Stimulated activated CD4-positive, alpha-beta T cell treated with anti-CD3 and anti-CD28 coated beads, Interleukin-1b, Interleukin-23, amount 100 ng/mL, for 4 hours (primary cell): ENCODE results near the gene UBE2K.
"Not testable (repeated sequence)": the region's sequence is repeated elsewhere in the genome, so short reads cannot be mapped to it uniquely, and the experiment has no call there.

ENCODE experiments used
- DNase-seq, 2 donors: peaks; one replicate each; pipeline ENCODE4 v3.0.0-alpha.2; 2020; ENCODE audit warnings: low read depth in 2 of 2

Gene UBE2K

GRCh38 chr4:39730072-39730471, 32.1 kb downstream of the UBE2K start:
- DNase-seq: no peak

GRCh38 chr4:39731908-39732307, 34.0 kb downstream of the UBE2K start:
- no peak for DNase-seq

DNA sequence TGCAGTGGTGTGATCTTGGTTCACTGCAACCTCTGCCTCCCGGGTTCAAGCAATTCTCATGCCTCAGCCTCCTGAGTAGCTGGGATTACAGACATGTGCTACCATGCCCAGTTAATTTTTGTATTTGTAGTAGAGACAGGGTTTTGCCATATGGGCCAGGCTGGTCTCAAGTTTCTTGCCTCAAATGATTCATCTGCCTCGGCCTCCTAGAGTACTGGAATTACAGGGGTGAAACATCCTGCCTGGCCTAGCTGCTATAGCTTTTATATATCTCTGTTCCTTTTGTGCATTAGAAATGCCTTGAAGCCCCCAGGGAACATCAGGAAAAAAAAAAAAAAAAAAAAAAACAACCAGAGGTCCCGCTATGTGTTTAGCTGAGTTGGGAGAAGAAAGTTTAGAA, 34.8 kb downstream of the UBE2K start:
- DNase-seq: no peak

DNA sequence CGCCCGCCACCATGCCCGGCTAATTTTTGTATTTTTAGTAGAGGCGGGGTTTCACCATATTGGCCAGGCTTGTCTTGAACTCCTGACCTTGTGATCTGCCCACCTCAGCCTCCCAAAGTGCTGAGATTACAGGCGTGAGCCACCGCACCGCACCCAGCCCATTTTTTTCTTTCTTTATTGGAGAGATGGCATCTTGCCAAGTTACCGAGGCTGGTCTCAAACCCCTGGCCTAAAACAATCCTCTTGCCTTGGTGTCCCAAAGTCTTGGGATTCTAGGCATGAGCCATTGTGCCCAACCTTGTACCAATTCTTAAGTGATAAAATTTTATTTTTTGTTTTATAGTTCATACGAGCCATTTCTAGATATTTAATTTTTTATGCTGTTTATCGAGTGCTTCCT, 41.7 kb downstream of the UBE2K start:
- not testable (repeated sequence) for DNase-seq

DNA sequence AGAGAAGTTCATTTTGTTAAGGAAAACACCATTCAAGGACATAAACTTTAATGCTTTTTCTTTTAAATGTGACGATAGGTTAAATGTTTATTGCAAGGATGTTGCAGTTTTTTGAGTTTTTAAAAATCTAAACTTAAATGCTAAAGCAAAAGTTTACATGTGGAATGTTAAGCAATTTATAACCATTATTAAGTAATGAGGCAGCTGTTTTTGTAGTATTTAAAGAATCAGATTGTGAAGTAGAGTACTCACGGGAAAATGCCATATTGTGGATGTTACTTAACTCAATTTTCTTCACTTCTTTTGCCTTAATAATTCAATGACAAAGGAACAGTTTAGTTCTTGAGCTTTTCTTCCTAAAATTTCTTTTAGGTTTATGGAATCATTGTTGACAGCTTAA, 43.5 kb downstream of the UBE2K start:
- DNase-seq: no peak

- no peak for DNase-seq
Observed at GRCh38 chr4:39745920-39746319, 48.0 kb downstream of the UBE2K start.

GRCh38 chr4:39750216-39750615, 52.3 kb downstream of the UBE2K start:
- no peak for DNase-seq

DNA sequence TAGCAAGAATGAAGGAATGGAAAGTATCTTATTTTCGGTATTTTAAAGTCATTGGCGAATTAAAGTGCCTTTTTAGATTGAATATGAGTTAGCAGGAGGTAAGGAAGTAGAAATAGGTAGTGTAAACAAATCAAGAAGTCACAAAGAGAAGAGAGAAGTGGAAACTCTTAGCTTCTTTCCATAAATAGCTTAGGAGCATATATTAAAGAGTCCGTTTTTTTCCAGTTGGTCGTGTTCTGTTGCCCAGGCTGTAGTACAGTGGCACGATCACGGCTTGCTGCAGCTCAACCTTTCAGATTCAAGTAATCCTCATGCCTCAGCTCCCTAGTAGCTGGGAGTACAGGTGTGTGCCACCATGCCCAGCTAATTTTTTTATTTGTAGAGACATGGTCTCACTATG, 56.4 kb downstream of the UBE2K start:
- DNase-seq: no peak

GRCh38 chr4:39756159-39756558, 58.2 kb downstream of the UBE2K start:
- DNase-seq: no peak

- no peak for DNase-seq
Observed at GRCh38 chr4:39758176-39758575, 60.2 kb downstream of the UBE2K start.

DNA sequence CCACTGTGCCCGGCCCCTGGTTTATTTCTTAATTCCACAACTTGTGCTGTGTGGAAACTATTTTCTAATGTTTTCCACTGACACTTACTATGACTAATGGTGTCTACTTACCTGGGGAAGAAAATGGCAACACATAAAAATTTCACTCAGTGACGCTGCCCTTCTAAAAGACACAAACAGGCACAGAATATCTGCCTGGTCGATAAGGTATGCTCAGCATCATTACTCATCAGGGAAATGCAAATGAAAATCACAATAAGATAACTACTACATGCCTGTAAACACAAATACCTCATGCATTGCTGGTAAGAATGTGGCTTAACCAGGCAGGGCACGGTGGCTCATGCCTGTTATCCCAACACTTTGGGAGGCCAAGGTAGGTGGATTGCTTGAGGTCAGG, 61.6 kb downstream of the UBE2K start:
- DNase-seq: no peak

DNA sequence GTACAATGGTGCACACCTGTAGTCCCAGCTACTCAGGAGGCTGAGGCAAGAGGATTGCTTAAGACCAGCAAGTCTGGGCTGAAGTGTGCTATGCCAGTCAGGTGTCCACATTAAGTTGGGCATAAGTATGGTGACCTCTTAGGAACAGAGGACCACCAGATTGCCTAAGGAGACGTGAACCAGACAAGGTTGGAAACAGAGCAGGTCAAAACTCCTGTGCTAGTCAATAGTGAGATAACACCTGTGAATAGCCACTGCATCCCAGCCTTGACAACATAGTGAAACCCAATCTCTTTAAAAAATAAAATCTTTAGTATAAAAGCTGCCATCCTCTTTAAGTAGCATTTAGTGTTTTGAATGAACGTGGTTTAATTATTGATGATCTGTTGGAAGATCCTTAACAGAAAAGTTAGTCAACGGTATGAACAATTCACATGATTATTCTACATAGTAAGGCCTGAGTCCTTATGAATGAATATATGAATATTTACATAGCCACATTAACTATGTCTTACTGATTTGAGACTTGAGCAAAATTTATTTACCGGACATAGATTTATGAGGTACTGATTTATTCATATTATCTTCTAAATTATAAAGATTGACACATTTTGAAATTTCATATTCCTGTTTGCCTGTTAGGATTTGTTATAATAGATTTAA, 63.2 kb downstream of the UBE2K start:
- no peak for DNase-seq

DNA sequence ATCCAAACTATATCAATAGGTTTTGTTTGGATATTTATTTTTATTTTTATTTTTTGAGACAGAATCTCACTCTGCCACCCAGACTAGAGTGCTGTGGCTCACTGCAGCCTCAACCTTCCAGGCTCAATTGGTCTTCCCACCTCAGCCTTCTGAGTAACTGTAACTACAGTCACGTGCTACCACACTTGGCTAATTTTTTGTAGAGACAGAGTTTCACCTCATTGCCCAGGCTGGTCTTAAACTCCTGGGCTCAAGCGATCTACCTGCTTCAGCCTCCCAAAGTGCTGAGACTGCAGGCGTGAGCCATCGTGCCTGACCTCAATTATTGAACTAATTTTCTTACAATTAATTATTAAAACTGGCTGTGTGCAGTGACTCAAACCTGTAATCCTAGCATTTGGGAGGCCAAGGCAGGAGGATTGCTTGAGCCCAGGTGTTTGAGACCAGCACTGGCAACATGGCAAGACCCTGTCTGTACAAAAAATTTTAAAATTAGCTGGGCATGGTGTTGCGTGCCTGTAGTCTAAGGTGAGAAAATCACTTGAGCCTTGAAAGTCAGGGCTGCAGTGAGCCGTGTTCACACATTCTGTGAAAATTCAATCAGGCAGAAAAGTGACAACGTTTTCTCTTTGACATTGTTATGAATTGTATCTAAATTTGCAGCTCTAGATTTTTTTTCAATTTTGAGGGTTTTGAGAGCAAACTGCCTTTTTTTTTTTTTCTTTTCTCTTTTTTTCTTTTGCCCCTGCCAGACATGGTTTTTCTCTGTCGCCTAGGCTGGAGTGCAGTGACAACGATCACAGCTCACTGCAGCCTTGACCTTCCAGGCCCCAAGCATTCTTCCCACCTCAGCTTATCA, 66.0 kb downstream of the UBE2K start:
- no peak for DNase-seq

- DNase-seq: no peak
Observed at GRCh38 chr4:39770005-39770404, 72.1 kb downstream of the UBE2K start.

DNA sequence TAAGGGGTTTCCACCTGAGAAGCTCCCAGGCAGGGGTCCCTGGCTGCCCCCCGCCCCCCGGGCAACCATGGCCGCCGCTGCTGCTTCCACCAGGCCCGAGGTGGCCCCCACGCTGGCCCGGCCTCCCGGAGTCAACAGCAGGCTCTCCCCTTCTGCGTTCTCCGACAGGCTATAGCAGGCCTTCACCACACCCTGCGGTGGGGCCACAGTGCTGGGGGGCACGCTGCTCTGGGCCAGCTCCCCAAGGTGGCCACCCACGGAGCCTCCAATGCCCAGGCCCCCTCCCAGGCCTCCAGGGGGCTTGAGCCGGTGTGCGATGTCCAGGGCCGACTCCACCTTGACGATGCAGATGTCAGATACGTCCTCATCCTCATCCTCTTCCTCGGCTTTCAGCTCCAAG, 72.5 kb downstream of the UBE2K start:
- no peak for DNase-seq

DNA sequence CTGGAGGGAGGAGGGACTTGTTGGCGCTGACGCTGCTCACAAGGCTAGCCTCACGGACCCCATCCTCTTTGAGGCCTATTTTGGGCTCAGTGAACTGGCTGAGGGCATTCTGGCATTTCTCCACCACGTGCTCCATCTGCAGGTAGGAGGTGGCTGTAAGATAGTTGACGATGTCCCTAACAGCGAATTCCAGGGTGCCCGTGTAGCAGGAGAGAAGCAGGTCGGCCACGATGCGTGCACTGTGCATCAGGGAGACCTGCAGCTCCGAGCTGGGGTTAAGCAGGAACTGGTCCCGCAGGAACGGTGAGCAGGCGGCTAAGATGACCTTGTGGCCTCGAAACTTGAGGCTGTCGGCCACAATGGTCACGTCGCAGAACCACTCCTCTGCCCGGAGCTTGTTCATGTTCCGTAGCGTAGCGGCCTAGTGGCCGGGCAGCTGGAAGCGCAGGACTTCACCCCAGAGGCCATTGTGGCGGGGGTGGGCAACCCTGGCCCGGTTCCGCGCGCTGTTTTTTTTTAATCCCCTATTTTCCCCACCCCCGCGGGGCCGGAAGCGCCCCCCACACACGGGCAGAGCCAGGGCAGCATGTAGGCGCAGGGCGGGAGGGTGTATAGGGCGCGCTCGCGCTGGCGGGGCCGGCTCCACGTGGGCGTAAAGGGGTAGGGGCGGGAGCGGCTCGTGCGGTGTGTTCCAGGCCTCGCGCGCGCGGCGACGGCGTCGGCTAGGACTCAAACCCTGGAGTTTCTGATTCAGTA, 73.2 kb downstream of the UBE2K start:
- no peak for DNase-seq

GRCh38 chr4:39781988-39782387, 84.1 kb downstream of the UBE2K start:
- not testable (repeated sequence) for DNase-seq

DNA sequence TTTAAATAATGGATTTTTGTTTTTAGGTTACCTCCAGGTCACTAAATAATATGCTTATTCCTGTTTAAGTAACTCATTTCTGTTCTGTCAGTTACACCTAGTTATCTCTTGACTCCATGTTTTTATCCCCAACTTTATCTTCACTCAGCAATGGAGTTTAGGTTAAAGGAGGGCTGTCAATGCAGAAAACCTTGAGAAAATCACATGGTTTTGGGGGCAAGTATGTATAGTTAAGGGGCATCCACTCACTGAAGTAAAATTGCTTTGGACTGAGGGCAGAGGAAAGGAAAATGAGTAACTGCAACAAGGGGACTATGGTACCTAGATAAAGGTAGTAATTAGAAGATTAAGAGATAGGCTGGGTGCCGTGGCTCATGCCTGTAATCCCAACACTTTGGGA, 87.1 kb downstream of the UBE2K start:
- DNase-seq: no peak

- no peak for DNase-seq
Observed at GRCh38 chr4:39786838-39787237, 88.9 kb downstream of the UBE2K start.

DNA sequence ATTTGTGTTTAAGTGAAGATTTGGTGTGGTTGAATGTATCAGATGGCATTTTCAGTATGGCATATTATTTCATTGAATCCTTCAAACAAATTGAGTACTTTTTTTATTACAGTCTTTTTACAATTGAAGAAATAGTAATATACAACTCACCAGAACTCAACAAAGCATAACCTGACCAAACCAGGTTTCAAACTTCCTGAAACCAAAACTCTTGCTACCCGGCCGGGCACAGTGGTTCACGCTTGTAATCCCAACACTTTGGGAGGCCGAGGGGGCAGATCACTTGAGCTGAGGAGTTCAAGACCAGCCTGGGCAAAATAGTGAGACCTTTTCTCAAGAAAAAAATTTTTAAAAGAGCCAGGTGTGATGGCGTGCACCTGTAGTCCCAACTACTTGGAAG, 94.2 kb downstream of the UBE2K start:
- no peak for DNase-seq

DNA sequence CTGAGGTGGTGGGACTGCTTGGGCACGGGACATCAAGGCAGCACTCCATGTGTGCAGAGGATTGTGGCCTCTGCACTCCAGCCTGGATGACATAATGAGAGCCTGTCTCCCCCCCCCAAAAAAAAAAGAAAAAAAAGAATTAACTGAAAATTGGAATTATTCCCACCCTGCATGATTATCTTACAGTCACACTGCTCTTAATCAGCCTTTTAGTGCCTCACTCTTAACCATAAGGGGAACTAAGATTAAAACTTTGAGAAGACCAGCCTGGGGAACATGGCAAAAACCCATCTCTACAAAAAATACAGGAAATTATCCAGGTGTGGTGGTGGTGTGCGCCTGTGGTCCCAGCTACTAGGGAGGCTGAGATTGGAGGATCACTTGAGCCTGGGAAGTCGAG, 94.6 kb downstream of the UBE2K start:
- no peak for DNase-seq

DNA sequence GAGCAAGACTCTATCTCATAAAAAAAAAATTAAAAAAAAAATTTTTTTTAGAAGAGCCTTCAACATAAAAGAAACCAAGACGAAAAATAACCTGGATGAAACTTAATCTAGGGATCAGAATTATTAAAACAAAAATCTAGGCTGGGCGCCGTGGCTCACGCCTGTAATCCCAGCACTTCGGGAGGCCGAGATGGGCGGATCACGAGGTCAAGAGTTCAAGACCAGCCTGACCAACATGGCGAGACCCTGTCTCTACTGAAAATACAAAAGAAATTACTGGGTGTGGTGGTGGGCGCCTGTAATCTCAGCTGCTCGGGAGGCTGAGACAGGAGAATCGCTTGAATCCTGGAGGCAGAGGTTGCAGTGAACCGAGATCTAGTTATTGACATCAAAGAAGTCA, 95.0 kb downstream of the UBE2K start:
- DNase-seq: not testable (repeated sequence)

DNA sequence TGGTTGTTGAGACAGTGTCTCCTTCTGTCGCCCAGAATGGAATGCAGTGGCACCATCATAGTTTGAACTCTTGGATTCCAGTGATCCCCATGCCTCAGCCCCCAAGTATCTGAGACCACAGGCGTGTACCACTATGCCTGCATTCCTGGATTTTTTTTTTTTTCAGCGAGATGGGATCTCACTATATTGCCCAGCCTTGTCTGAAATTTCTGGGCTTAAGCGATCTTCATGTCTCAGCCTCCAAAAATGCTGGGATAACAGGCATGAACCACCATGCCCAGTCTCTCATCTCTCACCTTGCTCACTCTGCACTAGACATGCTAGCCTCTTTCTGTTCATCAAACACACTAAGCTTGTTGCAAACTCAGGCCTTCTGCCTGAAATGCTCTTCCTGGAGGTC, 104.1 kb downstream of the UBE2K start:
- no peak for DNase-seq
